Uterus (tissue), 2 donors: ENCODE results near the gene ADARB2.

Source experiments
- POLR2A ChIP-seq, 2 donors: fragments of 450-650 bp; IDR thresholded peaks; one replicate each; pipeline ENCODE4 v1.6.1; 2016; ENCODE audit warnings: antibody characterized with exemption in 2 of 2, mild to moderate bottlenecking in 1 of 2, moderate library complexity in 1 of 2
- TF ChIP-seq, protein P1 (sequence below), 4 experiments: fragments of 200-600 bp in 2 of 4; fragments of 450-650 bp in 2 of 4; sonication (generic) in 2 of 4; IDR thresholded peaks; one replicate each; pipeline ENCODE4 v1.5.1; 2016 to 2019; ENCODE audit warnings: antibody characterized with exemption in 4 of 4, mild to moderate bottlenecking in 2 of 4, moderate library complexity in 1 of 4

DNA sequence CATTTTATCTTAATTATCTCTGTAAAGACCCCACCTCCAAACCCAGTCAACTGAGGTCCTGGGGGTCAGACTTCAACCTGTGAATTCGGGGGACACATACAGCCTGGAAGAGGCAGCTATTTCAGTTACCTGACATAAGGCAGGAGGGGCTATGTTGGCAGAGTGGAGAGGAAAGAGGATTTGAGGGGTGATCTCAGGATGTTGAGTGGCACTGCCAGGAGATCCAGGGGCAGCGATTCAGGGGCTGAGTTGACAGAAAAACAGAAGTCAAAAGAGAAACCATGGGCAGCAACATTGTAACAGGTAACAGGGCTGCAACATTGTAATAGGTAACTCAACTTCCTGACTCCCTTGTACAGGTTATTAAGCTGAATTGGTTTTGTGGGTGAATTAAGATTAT is 162.6 kb downstream of the ADARB2 start:
- TF ChIP-seq, protein P1, sequence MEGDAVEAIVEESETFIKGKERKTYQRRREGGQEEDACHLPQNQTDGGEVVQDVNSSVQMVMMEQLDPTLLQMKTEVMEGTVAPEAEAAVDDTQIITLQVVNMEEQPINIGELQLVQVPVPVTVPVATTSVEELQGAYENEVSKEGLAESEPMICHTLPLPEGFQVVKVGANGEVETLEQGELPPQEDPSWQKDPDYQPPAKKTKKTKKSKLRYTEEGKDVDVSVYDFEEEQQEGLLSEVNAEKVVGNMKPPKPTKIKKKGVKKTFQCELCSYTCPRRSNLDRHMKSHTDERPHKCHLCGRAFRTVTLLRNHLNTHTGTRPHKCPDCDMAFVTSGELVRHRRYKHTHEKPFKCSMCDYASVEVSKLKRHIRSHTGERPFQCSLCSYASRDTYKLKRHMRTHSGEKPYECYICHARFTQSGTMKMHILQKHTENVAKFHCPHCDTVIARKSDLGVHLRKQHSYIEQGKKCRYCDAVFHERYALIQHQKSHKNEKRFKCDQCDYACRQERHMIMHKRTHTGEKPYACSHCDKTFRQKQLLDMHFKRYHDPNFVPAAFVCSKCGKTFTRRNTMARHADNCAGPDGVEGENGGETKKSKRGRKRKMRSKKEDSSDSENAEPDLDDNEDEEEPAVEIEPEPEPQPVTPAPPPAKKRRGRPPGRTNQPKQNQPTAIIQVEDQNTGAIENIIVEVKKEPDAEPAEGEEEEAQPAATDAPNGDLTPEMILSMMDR (IDR thresholded peaks at IDR 0.05), result no peak
- TF ChIP-seq POLR2A (IDR thresholded peaks at IDR 0.05), result no peak
